H9 (cell line): ENCODE measurements around the gene GPR84. TPM values are rescaled to one million over a fixed set of nuclear protein-coding genes. Genes with fewer than 3 reads are reported as not detected.

Experiments
- DNase-seq: peaks from one replicate; pipeline ENCODE4 v3.0.0-alpha.2; 2017
- H2AFZ ChIP-seq: one replicate; pipeline ENCODE4 v1.6.1; 2013; ENCODE audit warnings: mild to moderate bottlenecking, low read length, control low read depth, moderate library complexity
- H2AK5ac ChIP-seq: 2 replicates; pipeline ENCODE4 v1.6.1; 2013; ENCODE audit warnings: low read length, control low read depth, mixed read lengths; ENCODE audit not compliant: insufficient read length
- H2BK120ac ChIP-seq: one replicate; pipeline ENCODE4 v1.6.1; 2013; ENCODE audit warnings: low read depth, mild to moderate bottlenecking, low read length, control low read depth, inconsistent platforms; ENCODE audit not compliant: poor library complexity, severe bottlenecking
- H2BK12ac ChIP-seq: 2 replicates; pipeline ENCODE4 v1.6.1; 2013; ENCODE audit warnings: low read length, control low read depth, mixed read lengths, low read depth; ENCODE audit not compliant: insufficient read length
- H2BK15ac ChIP-seq: 2 replicates; pipeline ENCODE4 v1.6.1; 2013; ENCODE audit warnings: low read depth, low read length, control low read depth
- H2BK20ac ChIP-seq: one replicate; pipeline ENCODE4 v1.6.1; 2013; ENCODE audit warnings: low read depth, mild to moderate bottlenecking, low read length, control low read depth, inconsistent platforms; ENCODE audit not compliant: poor library complexity, severe bottlenecking
- H2BK5ac ChIP-seq: 2 replicates; pipeline ENCODE4 v1.6.1; 2013; ENCODE audit warnings: low read length, control low read depth, mixed read lengths; ENCODE audit not compliant: insufficient read length
- H3K14ac ChIP-seq: 2 replicates; pipeline ENCODE4 v1.6.1; 2013; ENCODE audit warnings: low read length, control low read depth; ENCODE audit not compliant: insufficient read depth
- H3K18ac ChIP-seq: 2 replicates; pipeline ENCODE4 v1.6.1; 2013; ENCODE audit warnings: low read depth, mild to moderate bottlenecking, mixed read lengths, low read length, control low read depth; ENCODE audit not compliant: insufficient read length
- H3K23ac ChIP-seq: 2 replicates; pipeline ENCODE4 v1.6.1; 2013; ENCODE audit warnings: low read length, control low read depth, mixed read lengths, low read depth; ENCODE audit not compliant: insufficient read length
- H3K23me2 ChIP-seq: 2 replicates; pipeline ENCODE4 v1.6.1; 2013; ENCODE audit warnings: low read depth, mild to moderate bottlenecking, mixed read lengths, low read length, control low read depth; ENCODE audit not compliant: insufficient read length, poor library complexity, severe bottlenecking
- H3K27ac ChIP-seq: 2 replicates; pipeline ENCODE4 v1.5.1; 2013; ENCODE audit warnings: low read length, control low read depth, mixed read lengths, low read depth; ENCODE audit not compliant: insufficient read length
- H3K27me3 ChIP-seq: 2 replicates; pipeline ENCODE4 v1.6.1; 2013; ENCODE audit warnings: low read length, control low read depth, inconsistent platforms; ENCODE audit not compliant: insufficient read depth
- H3K4ac ChIP-seq: 2 replicates; pipeline ENCODE4 v1.6.1; 2013; ENCODE audit warnings: low read depth, mild to moderate bottlenecking, control low read depth, inconsistent platforms, low read length, moderate library complexity
- H3K4me1 ChIP-seq: 2 replicates; pipeline ENCODE4 v1.6.1; 2013; ENCODE audit warnings: low read length, control low read depth, inconsistent platforms; ENCODE audit not compliant: insufficient read depth
- H3K4me2 ChIP-seq: 2 replicates; pipeline ENCODE4 v1.6.1; 2013; ENCODE audit warnings: low read length, control low read depth, mixed read lengths; ENCODE audit not compliant: insufficient read length, insufficient read depth
- H3K56ac ChIP-seq: 2 replicates; pipeline ENCODE4 v1.6.1; 2013; ENCODE audit warnings: low read depth, mild to moderate bottlenecking, mixed read lengths, low read length, control low read depth; ENCODE audit not compliant: insufficient read length
- H3K79me1 ChIP-seq: 2 replicates; pipeline ENCODE4 v1.6.1; 2013; ENCODE audit warnings: low read depth, mild to moderate bottlenecking, moderate library complexity, low read length, control low read depth, inconsistent platforms; ENCODE audit not compliant: insufficient read depth, poor library complexity, severe bottlenecking
- H3K79me2 ChIP-seq: 2 replicates; pipeline ENCODE4 v1.6.1; 2013; ENCODE audit warnings: low read length, control low read depth, inconsistent platforms; ENCODE audit not compliant: insufficient read depth
- H3K9ac ChIP-seq: 2 replicates; pipeline ENCODE4 v1.6.1; 2013; ENCODE audit warnings: low read length, control low read depth, mixed read lengths; ENCODE audit not compliant: insufficient read length; ENCODE audit errors: extremely low read depth
- H3K9me3 ChIP-seq: one replicate; pipeline ENCODE4 v1.6.1; 2013; ENCODE audit warnings: low read depth, low read length, inconsistent platforms; ENCODE audit not compliant: control insufficient read depth
- H3T11ph ChIP-seq: one replicate; pipeline ENCODE4 v1.6.1; 2013; ENCODE audit warnings: mild to moderate bottlenecking, low read length, control low read depth, inconsistent platforms
- H4K20me1 ChIP-seq: one replicate; pipeline ENCODE4 v1.6.1; 2013; ENCODE audit not compliant: control insufficient read depth, insufficient read length, insufficient read depth
- H4K5ac ChIP-seq: 2 replicates; pipeline ENCODE4 v1.6.1; 2013; ENCODE audit warnings: low read depth, mild to moderate bottlenecking, mixed read lengths, low read length, control low read depth; ENCODE audit not compliant: insufficient read length
- H4K8ac ChIP-seq: replicated peaks from 2 replicates; pipeline ENCODE4 v1.6.1; 2013; ENCODE audit warnings: low read length, control low read depth, mixed read lengths, low read depth; ENCODE audit not compliant: insufficient read length
- H4K91ac ChIP-seq: 2 replicates; pipeline ENCODE4 v1.6.1; 2013; ENCODE audit warnings: low read depth, mild to moderate bottlenecking, moderate library complexity, mixed read lengths, low read length, control low read depth; ENCODE audit not compliant: insufficient read length
- H3K27ac Mint-ChIP-seq, 3 experiments: 2 replicates in 2 of 3; 3 replicates in 1 of 3; pipeline ENCODE4 v1.8.0; 2020 to 2021; ENCODE audit warnings: mixed read lengths in 3 of 3, mild to moderate bottlenecking in 1 of 3, moderate library complexity in 1 of 3
- H3K27me3 Mint-ChIP-seq: 2 replicates; pipeline ENCODE4 v1.8.0; 2021; ENCODE audit warnings: low read depth, mild to moderate bottlenecking, moderate library complexity, mixed read lengths
- H3K36me3 Mint-ChIP-seq, 3 experiments: 2 replicates in 2 of 3; 3 replicates in 1 of 3; pipeline ENCODE4 v1.8.0; 2020 to 2021; ENCODE audit warnings: low read depth in 3 of 3, mixed read lengths in 3 of 3; ENCODE audit not compliant: insufficient read depth in 1 of 3
- H3K4me1 Mint-ChIP-seq, 2 experiments: 2 replicates each; pipeline ENCODE4 v1.8.0; 2020; ENCODE audit warnings: mixed read lengths in 2 of 2
- H3K4me3 Mint-ChIP-seq, 2 experiments: 2 replicates in 1 of 2; 3 replicates in 1 of 2; pipeline ENCODE4 v1.8.0; 2020 to 2021; ENCODE audit warnings: mild to moderate bottlenecking in 2 of 2, mixed read lengths in 2 of 2, moderate library complexity in 1 of 2
- H3K9me3 Mint-ChIP-seq, 2 experiments: 2 replicates in 1 of 2; 3 replicates in 1 of 2; pipeline ENCODE4 v1.8.0; 2020; ENCODE audit warnings: mild to moderate bottlenecking in 2 of 2, mixed read lengths in 2 of 2, moderate library complexity in 1 of 2
- WGBS: extraction: QIAGEN DNeasy Blood & Tissue Kit; methylation state at CpG from one replicate; pipeline ENCODE4 v1.1.7; 2013; ENCODE audit warnings: missing lambda C conversion rate, low lambda C conversion rate, mixed read lengths; ENCODE audit not compliant: insufficient read length; ENCODE audit errors: extremely low coverage; 5-methylcytosine and 5-hydroxymethylcytosine counted together
- total RNA-seq: library from RNA; stranded (reverse); gene quantifications from 2 replicates; pipeline ENCODE4 v1.2.1, GENCODE V29; 2021
- TF ChIP-seq, protein P1 (sequence below): fragments of 200-600 bp; sonication (generic); conservative IDR thresholded peaks from 3 replicates; pipeline ENCODE4 v1.8.0; 2021; ENCODE audit warnings: antibody characterized with exemption, mild to moderate bottlenecking

GPR84 gene
- total RNA-seq, 1 experiment from 2014 or later: not detected

DNA sequence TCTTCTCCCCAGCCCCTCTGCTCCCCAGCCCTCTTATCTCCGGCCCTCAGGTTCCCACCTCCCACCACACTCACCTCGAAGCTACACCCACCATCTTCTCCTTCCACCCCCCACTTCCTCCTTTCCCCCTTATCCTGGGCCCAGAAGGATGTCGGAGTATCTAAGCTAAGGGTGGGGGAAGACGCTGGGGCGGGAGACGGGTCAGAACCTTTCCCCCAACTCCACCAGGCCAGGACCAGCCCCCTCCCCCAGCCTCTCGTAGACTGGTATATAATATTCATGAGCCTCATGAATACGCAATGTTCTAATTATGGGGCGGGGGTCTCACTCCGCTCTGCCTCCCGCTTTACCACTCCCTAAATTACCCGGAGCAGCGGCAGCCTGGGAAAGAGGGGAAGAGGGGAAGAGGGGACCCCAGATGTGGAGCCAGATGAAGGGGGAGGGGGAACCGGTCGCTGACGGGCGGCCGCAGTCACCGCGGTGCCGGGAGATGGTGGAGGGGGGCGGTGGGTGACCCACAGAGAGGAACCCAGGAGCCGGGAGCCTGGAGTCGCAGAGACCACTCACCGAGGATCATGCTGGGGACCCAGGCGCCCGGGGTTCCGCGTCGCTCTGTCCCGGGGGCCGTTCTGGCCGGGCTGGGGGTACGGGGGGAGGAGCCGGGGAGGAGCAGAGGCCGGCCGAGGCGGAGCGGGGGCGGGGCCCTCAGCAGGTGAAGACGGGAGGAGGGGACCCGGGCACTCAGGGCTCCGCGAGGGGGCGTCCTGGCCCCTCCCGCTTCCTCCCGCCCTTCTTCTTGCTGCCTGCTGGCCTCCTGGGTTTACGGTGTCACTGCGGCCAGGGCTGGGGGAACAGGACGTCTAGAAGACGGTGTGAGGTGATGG, 26.6 kb upstream of the GPR84 start:
- Histone ChIP-seq H3K56ac (no peak overlapping the region), H2BK5ac (no peak overlapping the region), H4K5ac (no peak overlapping the region), H3K4me1 (peaks cover 26% of the 10 kb centered on the region), H3K4ac (no peak overlapping the region), H3K9me3 (no peaks in the 10 kb centered on the region), H3K4me2 (peak overlapping the region; percentile 82), H2AK5ac (no peak overlapping the region), H3K18ac (no peak overlapping the region), H2BK20ac (no peak overlapping the region), H2BK12ac (no peak overlapping the region), H2BK120ac (no peak overlapping the region), H4K8ac (no peak overlapping the region), H3K79me1 (no peaks in the 10 kb centered on the region), H2AFZ (no peak overlapping the region), H4K20me1 (no peaks in the 10 kb centered on the region), H3K27me3 (no peaks in the 10 kb centered on the region), H4K91ac (no peak overlapping the region), H3T11ph (no peak overlapping the region), H2BK15ac (no peak overlapping the region), H3K23ac (no peak overlapping the region), H3K9ac (no peak overlapping the region), H3K14ac (no peak overlapping the region), H3K79me2 (no peaks in the 10 kb centered on the region; the same call in 1 of the 2 replicates), H3K27ac (no peak overlapping the region), H3K23me2 (peaks cover 21% of the 10 kb centered on the region)
- Mint-ChIP-seq H3K36me3 (peaks cover 0 to 1% (median 0%) of the 10 kb centered on the region in 3 experiments; a peak in 2 of 7 replicates), H3K9me3 (no peaks in the 10 kb centered on the region), H3K27me3 (peaks cover 19% of the 10 kb centered on the region), H3K4me1 (peaks cover 65 to 71% of the 10 kb centered on the region in 2 experiments), H3K27ac (peak overlapping the region in 1 of 3 experiments; percentile 56; a peak in 1 of 7 replicates), H3K4me3 (peak overlapping the region; percentile 80 to 88)
- peak; percentile 94 for DNase-seq
- no CpG with 5 or more reads among the region's 51 CpGs for WGBS
- TF ChIP-seq, protein P1, sequence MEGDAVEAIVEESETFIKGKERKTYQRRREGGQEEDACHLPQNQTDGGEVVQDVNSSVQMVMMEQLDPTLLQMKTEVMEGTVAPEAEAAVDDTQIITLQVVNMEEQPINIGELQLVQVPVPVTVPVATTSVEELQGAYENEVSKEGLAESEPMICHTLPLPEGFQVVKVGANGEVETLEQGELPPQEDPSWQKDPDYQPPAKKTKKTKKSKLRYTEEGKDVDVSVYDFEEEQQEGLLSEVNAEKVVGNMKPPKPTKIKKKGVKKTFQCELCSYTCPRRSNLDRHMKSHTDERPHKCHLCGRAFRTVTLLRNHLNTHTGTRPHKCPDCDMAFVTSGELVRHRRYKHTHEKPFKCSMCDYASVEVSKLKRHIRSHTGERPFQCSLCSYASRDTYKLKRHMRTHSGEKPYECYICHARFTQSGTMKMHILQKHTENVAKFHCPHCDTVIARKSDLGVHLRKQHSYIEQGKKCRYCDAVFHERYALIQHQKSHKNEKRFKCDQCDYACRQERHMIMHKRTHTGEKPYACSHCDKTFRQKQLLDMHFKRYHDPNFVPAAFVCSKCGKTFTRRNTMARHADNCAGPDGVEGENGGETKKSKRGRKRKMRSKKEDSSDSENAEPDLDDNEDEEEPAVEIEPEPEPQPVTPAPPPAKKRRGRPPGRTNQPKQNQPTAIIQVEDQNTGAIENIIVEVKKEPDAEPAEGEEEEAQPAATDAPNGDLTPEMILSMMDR: peak; percentile 50; the same call in 2 of the 3 replicates
